Thymus (tissue), 11 donors: ENCODE data around the gene RFC1. TPM values are rescaled to one million over a fixed set of nuclear protein-coding genes. Genes with fewer than 3 reads are reported as not detected.
"Not testable (repeated sequence)": the region's sequence is repeated elsewhere in the genome, so short reads cannot be mapped to it uniquely, and the experiment has no call there.

Experiments used
- DNase-seq, 9 donors: peaks; one replicate each; pipeline ENCODE4 v3.0.0-alpha.2; 2013; ENCODE audit warnings: low spot score in 9 of 9, low read depth in 6 of 9, missing footprints in 1 of 9
- H3K27ac ChIP-seq, 2 donors: one replicate each; pipeline ENCODE4 v1.5.1; 2013; ENCODE audit warnings: control low read depth in 1 of 2, low read depth in 1 of 2, low read length in 1 of 2, mild to moderate bottlenecking in 1 of 2, moderate library complexity in 1 of 2
- H3K27me3 ChIP-seq, 2 donors: one replicate each; pipeline ENCODE4 v1.5.1; 2013; ENCODE audit warnings: low read length in 1 of 2; ENCODE audit not compliant: control insufficient read depth in 2 of 2, insufficient read depth in 1 of 2
- H3K36me3 ChIP-seq, 2 donors: one replicate each; pipeline ENCODE4 v1.5.1; 2013; ENCODE audit warnings: low read length in 1 of 2, mild to moderate bottlenecking in 1 of 2, moderate library complexity in 1 of 2; ENCODE audit not compliant: control insufficient read depth in 2 of 2, insufficient read depth in 2 of 2
- H3K4me1 ChIP-seq, 2 donors: one replicate each; pipeline ENCODE4 v1.5.1; 2013; ENCODE audit warnings: low read length in 2 of 2; ENCODE audit not compliant: control insufficient read depth in 2 of 2, insufficient read depth in 2 of 2
- H3K4me3 ChIP-seq, 2 donors: one replicate each; pipeline ENCODE4 v1.5.1; 2013; ENCODE audit warnings: low read length in 2 of 2, control low read depth in 1 of 2, mild to moderate bottlenecking in 1 of 2
- H3K9me3 ChIP-seq, 2 donors: one replicate each; pipeline ENCODE4 v1.5.1; 2013; ENCODE audit warnings: low read length in 1 of 2, mild to moderate bottlenecking in 1 of 2; ENCODE audit not compliant: control insufficient read depth in 2 of 2, insufficient read depth in 1 of 2
- WGBS: extraction: QIAGEN DNeasy Blood & Tissue Kit; methylation state at CpG from one replicate; pipeline ENCODE4 v1.1.7; 2013; 5-methylcytosine and 5-hydroxymethylcytosine counted together
- polyA plus RNA-seq: library from polyadenylated mRNA; stranded (reverse); fragments of 200-250 nt; gene quantifications from one replicate; pipeline ENCODE4 v1.2.3, GENCODE V29; 2013
- total RNA-seq: library from RNA; stranded (reverse); fragments of 120-200 nt; gene quantifications from one replicate; pipeline ENCODE4 v1.2.4, GENCODE V29; 2013
- donor health status: healthy.

RFC1 gene
- total and polyA plus RNA-seq, 2 donors = 17.0 to 60.7 TPM

DNA sequence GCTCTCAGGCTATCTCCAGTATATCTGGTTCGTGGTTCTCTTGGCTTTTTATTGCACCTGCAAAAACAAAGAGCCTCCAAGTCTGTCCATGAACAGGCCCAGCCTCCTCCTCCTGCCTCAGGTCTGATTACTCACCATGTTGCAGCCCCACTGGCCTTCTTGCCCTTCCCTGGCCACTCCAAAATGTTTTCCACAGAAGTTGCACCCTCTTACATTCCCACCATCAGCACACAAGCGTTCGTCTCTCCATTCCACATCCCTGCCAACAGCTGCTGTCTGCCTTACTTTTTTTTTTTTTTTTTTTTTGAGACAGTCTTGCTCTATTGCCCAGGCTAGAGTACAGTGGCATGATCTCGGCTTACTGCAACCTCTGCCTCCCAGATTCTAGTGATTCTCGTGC is 86.7 kb downstream of the RFC1 start:
- H3K4me3 ChIP-seq = no peak overlapping the region
- H3K27me3 ChIP-seq = no peaks in the 10 kb centered on the region
- 95% methylated on average over 5 of the region's 5 CpGs for WGBS
- DNase-seq = no peak
- H3K27ac ChIP-seq = no peak overlapping the region
- peaks cover 23 to 29% of the 10 kb centered on the region in 2 donors for H3K36me3 ChIP-seq
- no peaks in the 10 kb centered on the region for H3K9me3 ChIP-seq
- H3K4me1 ChIP-seq = no peaks in the 10 kb centered on the region

DNA sequence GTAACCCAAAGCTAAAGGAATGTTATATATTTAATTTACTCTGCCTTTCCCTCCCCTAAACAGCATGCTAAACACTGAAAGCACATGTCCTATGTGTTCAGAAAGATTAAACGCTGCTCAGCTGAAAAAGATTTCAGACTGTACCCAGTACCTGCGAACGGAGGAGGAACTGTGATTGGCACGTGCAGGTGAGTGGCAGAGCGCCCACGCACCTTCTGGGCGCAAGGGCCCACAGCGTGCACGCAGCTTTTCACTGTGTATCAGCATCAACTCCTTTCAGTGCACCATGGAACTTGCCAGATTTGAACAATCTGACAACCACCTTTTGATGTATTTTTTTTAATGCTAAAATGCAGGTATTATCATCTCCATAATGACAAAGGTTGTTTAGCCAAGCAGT is 87.7 kb downstream of the RFC1 start:
- Histone ChIP-seq H3K27ac (no peak overlapping the region), H3K4me3 (no peak overlapping the region), H3K36me3 (peaks cover 29 to 36% of the 10 kb centered on the region in 2 donors), H3K4me1 (no peaks in the 10 kb centered on the region), H3K27me3 (no peaks in the 10 kb centered on the region), H3K9me3 (no peaks in the 10 kb centered on the region)
- no peak for DNase-seq
- WGBS = 97% methylated on average over 9 of the region's 9 CpGs

DNA sequence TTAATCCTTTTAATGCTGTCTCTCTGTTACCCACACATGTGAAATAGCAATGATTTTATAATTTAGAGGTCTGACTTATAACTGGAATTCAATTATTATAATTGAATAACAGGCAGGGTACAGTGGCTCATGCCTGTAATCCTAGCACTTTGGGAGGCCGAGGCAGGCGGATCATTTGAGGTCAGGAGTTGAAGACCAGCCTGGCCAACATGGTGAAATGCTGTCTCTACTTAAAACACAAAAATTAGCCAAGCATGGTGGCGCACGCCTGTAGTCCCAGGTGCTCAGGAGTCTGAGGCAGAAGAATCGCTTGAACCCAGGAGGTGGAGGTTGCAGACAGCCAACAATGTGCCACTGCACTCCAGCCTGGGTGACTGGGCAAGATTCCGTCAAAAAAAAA is 88.5 kb downstream of the RFC1 start:
- WGBS = 97% methylated on average over 6 of the region's 6 CpGs
- DNase-seq, H3K27me3 ChIP-seq, H3K27ac ChIP-seq, H3K4me3 ChIP-seq, H3K4me1 ChIP-seq, H3K9me3 ChIP-seq: not testable (repeated sequence)
- H3K36me3 ChIP-seq = peaks cover 36 to 43% of the 10 kb centered on the region in 2 donors

DNA sequence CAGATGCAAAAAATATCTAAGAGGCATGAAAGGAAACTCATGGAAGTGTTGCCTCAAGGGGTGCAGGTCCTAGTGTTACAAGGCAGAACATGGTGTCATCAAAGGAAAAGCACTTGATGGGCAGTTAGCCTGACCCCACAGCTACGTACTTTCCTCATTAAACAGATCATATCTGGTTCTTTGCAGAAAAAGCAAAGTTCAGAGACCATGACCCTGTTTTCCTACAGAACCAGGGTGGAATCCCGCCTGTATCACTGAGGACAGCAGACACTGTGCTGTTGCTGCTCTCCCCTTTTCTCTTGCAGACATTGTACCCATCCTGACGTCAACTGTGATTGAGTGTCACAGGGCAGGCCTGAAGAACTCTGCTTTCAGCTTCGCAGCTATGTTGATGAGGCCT is 91.7 kb downstream of the RFC1 start:
- Histone ChIP-seq H3K27me3 (no peaks in the 10 kb centered on the region), H3K4me3 (no peak overlapping the region), H3K27ac (no peak overlapping the region), H3K36me3 (peaks cover 40 to 55% of the 10 kb centered on the region in 2 donors), H3K9me3 (no peaks in the 10 kb centered on the region), H3K4me1 (no peaks in the 10 kb centered on the region)
- WGBS = 98% methylated on average over 4 of the region's 4 CpGs
- no peak for DNase-seq

DNA sequence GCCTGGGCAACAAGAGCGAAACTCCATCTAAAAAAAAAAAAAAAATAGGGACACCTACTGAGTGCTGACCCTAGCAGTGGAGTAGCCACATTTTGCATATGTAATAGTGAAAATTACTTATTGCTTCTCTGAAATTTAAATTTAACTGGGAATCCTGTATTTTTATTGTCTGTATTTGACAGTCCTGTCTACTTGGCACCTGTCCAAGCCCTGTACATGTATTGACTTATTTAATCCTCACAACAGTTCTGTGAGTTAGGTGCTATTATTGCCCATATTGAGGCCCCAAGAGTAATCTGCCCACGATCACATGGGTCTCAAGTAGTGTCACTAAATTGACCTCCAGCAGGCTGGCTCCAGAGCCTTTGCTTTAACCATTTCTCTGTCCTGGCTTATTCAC is 102.3 kb downstream of the RFC1 start:
- Histone ChIP-seq H3K4me1 (no peaks in the 10 kb centered on the region), H3K27me3 (no peaks in the 10 kb centered on the region), H3K9me3 (no peaks in the 10 kb centered on the region), H3K36me3 (no peaks in the 10 kb centered on the region), H3K4me3 (no peak overlapping the region), H3K27ac (no peak overlapping the region)
- DNase-seq = no peak
- 95% methylated on average over 2 of the region's 2 CpGs for WGBS

DNA sequence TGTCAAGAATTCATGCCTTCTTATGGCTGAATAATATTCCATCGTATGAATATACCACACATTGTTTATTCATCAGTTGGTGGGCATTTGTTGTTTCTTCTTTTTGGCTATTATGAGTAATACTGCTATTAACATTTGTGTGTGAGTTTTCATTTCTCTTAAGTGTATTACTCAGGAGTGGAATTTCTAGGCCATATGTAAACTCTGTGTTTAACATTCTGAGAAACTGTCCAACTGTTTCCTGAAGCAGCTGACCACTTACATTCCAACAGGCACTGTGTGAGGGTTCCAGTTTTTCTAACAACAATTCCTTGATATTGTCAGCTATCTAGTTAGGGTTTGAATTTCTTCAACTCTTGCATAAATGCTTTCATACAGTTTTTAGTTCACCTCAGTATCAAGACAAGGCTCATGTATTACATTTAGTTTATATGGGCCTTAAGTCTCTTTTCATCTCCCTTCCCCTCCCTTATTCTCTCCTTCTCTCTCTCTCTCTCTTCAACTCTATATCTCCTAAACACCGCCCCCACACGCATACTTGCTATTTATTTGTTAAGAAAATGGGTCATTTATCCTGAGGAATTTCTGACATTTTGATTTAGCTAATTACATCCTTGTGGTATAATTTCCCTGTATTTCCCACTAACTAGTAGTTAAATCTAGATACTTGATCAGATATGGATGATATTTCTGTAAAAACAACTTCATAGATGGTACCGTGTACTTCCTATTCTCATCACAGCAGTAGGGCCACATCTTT is 106.4 kb downstream of the RFC1 start:
- WGBS = 98% methylated on average over 4 of the region's 4 CpGs
- no peak for DNase-seq
- Histone ChIP-seq H3K36me3 (peaks cover 0 to 4% of the 10 kb centered on the region in 2 donors), H3K4me3 (no peak overlapping the region), H3K27ac (no peak overlapping the region), H3K27me3 (no peaks in the 10 kb centered on the region), H3K4me1 (no peaks in the 10 kb centered on the region), H3K9me3 (no peaks in the 10 kb centered on the region)

DNA sequence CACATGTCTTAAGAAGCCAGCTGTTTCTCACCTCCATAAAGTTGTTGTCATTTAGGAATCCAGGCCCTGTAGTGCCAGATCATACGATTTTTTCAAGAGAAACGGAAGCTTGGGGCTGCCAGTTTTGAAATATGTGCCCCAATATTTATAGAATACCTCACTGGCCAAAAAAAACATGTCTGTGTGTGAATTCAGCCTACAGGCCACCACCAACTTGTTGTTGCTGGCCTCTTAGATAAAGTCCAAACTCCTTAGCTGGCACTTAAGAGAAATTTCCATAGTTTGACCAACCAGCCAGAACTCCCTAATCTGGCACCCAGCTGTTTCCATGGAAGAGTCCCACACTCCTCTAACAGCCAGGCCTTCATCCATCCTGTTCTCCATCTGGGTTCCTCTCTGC is 109.7 kb downstream of the RFC1 start:
- H3K9me3 ChIP-seq = no peaks in the 10 kb centered on the region
- no peak overlapping the region for H3K4me3 ChIP-seq
- H3K36me3 ChIP-seq = peaks cover 0 to 4% of the 10 kb centered on the region in 2 donors
- WGBS = over 99% methylated on average over 2 of the region's 2 CpGs
- no peak overlapping the region for H3K27ac ChIP-seq
- H3K27me3 ChIP-seq = no peaks in the 10 kb centered on the region
- no peaks in the 10 kb centered on the region for H3K4me1 ChIP-seq
- no peak for DNase-seq

DNA sequence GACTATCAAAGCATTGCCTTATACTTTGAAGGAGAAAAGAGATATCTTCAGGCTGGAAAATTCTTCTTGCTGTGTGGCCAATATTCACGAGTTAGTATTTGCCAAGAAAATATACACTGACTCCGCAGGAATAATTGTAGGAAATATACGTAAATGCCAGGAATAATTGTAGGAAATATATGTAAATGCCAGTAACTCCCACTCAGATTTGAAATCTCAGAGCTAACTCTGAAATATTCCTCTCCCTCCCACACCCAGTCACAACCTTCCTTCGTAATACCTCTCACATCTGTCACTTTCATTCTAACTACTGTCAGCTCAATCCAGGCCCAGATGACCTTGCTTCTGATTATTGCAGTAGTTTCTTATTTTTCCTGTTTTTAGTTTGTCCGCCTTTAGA is 110.3 kb downstream of the RFC1 start:
- no peak overlapping the region for H3K4me3 ChIP-seq
- no peaks in the 10 kb centered on the region for H3K9me3 ChIP-seq
- H3K36me3 ChIP-seq = peaks cover 0 to 4% of the 10 kb centered on the region in 2 donors
- DNase-seq = no peak
- H3K4me1 ChIP-seq = no peaks in the 10 kb centered on the region
- H3K27ac ChIP-seq = no peak overlapping the region
- no peaks in the 10 kb centered on the region for H3K27me3 ChIP-seq
- 96% methylated on average over 5 of the region's 5 CpGs for WGBS

DNA sequence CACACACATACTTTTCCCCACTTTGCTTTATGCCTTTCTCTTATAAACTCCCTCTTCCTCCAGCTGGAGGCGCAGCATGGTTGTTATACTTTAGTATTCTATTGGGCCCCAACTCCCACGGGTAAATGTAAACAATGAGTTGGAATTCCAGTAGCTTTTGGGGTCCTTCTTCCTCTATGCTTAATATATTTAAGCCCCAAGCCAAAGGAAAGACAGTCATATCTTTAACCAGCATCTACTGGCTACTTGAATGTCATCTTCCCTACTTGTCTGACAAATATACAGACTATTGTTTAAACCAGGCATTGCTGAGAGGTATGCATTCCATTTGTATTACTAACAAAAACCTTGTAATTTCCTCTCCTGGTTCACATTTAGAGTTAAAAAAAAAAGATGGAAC is 110.9 kb downstream of the RFC1 start:
- WGBS = 61% methylated on average over 2 of the region's 2 CpGs
- peaks cover 0 to 4% of the 10 kb centered on the region in 2 donors for H3K36me3 ChIP-seq
- H3K27ac ChIP-seq = no peak overlapping the region
- H3K4me3 ChIP-seq = no peak overlapping the region
- H3K9me3 ChIP-seq = no peaks in the 10 kb centered on the region
- H3K4me1 ChIP-seq = no peaks in the 10 kb centered on the region
- DNase-seq = no peak
- no peaks in the 10 kb centered on the region for H3K27me3 ChIP-seq
